GM23338 (cell line): Measurements from ENCODE around the gene CYP1A2.

Experiments
- POLR2AphosphoS5 ChIP-seq: IDR thresholded peaks from 2 replicates; pipeline ENCODE4 v1.6.1; 2016; ENCODE audit warnings: antibody characterized with exemption, low read depth
- STAT1 ChIP-seq: IDR thresholded peaks from one replicate; pipeline ENCODE4 v1.6.1; 2016; ENCODE audit warnings: antibody characterized with exemption; ENCODE audit not compliant: unreplicated experiment
- TF ChIP-seq, protein P1 (sequence below): IDR thresholded peaks from one replicate; pipeline ENCODE4 v1.6.1; 2018; ENCODE audit warnings: antibody characterized with exemption; ENCODE audit not compliant: unreplicated experiment

DNA sequence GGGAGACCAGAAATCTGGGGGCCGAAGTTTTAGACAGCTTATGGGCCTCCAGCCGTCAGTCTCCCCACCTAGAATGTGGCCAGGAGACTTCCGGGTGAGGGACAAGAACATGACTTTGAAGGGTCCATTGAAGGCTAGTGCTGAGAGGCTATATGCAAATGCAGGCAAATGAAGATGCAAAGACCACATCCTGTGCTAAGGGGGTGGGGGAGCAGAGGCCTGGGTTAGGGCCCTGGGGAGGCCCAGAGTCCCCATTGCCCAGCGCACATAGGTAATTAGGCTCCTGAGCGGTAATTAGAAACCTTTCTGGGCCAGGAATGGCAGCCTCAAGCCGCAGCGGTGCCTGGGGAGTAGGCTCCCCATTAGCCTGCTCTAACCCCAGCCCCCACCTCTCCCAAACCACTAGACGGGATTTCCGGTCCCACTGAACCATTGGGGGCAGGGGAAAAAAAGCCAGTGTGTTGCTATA lies 40.1 kb downstream of the CYP1A2 start:
- TF ChIP-seq, protein P1, sequence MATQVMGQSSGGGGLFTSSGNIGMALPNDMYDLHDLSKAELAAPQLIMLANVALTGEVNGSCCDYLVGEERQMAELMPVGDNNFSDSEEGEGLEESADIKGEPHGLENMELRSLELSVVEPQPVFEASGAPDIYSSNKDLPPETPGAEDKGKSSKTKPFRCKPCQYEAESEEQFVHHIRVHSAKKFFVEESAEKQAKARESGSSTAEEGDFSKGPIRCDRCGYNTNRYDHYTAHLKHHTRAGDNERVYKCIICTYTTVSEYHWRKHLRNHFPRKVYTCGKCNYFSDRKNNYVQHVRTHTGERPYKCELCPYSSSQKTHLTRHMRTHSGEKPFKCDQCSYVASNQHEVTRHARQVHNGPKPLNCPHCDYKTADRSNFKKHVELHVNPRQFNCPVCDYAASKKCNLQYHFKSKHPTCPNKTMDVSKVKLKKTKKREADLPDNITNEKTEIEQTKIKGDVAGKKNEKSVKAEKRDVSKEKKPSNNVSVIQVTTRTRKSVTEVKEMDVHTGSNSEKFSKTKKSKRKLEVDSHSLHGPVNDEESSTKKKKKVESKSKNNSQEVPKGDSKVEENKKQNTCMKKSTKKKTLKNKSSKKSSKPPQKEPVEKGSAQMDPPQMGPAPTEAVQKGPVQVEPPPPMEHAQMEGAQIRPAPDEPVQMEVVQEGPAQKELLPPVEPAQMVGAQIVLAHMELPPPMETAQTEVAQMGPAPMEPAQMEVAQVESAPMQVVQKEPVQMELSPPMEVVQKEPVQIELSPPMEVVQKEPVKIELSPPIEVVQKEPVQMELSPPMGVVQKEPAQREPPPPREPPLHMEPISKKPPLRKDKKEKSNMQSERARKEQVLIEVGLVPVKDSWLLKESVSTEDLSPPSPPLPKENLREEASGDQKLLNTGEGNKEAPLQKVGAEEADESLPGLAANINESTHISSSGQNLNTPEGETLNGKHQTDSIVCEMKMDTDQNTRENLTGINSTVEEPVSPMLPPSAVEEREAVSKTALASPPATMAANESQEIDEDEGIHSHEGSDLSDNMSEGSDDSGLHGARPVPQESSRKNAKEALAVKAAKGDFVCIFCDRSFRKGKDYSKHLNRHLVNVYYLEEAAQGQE, result no peak
- no peak for TF ChIP-seq POLR2AphosphoS5
- no peak for TF ChIP-seq STAT1
